ENCODE results near the gene HELLS. TPM values are rescaled to one million over a fixed set of nuclear protein-coding genes. Genes with fewer than 3 reads are reported as not detected.

Gene HELLS
- total RNA-seq, 1 donor from 2014 or later: 102 TPM

GRCh38 chr10:94614558-94614957, 69.0 kb downstream of the HELLS start:
- Mint-ChIP-seq H3K9me3 (peaks cover 5% of the 10 kb centered on the region), H3K4me3 (no peak overlapping the region), H3K36me3 (peaks cover 15% of the 10 kb centered on the region), H3K4me1 (ENCODE audit: unreplicated experiment) (peaks cover 11% of the 10 kb centered on the region), H3K27me3 (no peaks in the 10 kb centered on the region), H3K27ac (no peak overlapping the region)
- TF ChIP-seq CTCF (conservative IDR thresholded peaks at IDR 0.05): no peak
- no peak for DNase-seq (ENCODE audit: extremely low spot score, unreplicated experiment)

GRCh38 chr10:94617389-94617944, 71.9 kb downstream of the HELLS start:
- Mint-ChIP-seq H3K9me3 (peaks cover 5% of the 10 kb centered on the region), H3K4me1 (ENCODE audit: unreplicated experiment) (peaks cover 11% of the 10 kb centered on the region), H3K4me3 (no peak overlapping the region), H3K27me3 (no peaks in the 10 kb centered on the region), H3K27ac (no peak overlapping the region), H3K36me3 (peaks cover 5% of the 10 kb centered on the region)
- TF ChIP-seq CTCF (conservative IDR thresholded peaks at IDR 0.05): no peak
- no peak for DNase-seq (ENCODE audit: extremely low spot score, unreplicated experiment)

- no peaks in the 10 kb centered on the region for H3K27me3 Mint-ChIP-seq
- H3K27ac Mint-ChIP-seq: no peak overlapping the region
- no peak overlapping the region for H3K4me3 Mint-ChIP-seq
- no peaks in the 10 kb centered on the region for H3K9me3 Mint-ChIP-seq
- H3K4me1 Mint-ChIP-seq (ENCODE audit: unreplicated experiment): peaks cover 3% of the 10 kb centered on the region
- DNase-seq (ENCODE audit: extremely low spot score, unreplicated experiment): no peak
- no peak for TF ChIP-seq CTCF (conservative IDR thresholded peaks at IDR 0.05)
- no peaks in the 10 kb centered on the region for H3K36me3 Mint-ChIP-seq
Measured at GRCh38 chr10:94622666-94623205, 77.1 kb downstream of the HELLS start.

- no peak for DNase-seq (ENCODE audit: extremely low spot score, unreplicated experiment)
- H3K27me3 Mint-ChIP-seq: no peaks in the 10 kb centered on the region
- TF ChIP-seq CTCF (conservative IDR thresholded peaks at IDR 0.05): no peak
- peaks cover 7% of the 10 kb centered on the region for H3K4me1 Mint-ChIP-seq (ENCODE audit: unreplicated experiment)
- no peaks in the 10 kb centered on the region for H3K36me3 Mint-ChIP-seq
- no peak overlapping the region for H3K4me3 Mint-ChIP-seq
- H3K9me3 Mint-ChIP-seq: no peaks in the 10 kb centered on the region
- H3K27ac Mint-ChIP-seq: no peak overlapping the region
Measured at GRCh38 chr10:94623572-94623971, 78.0 kb downstream of the HELLS start.

GRCh38 chr10:94626476-94626875, 80.9 kb downstream of the HELLS start:
- H3K27ac Mint-ChIP-seq: no peak overlapping the region
- H3K36me3 Mint-ChIP-seq: no peaks in the 10 kb centered on the region
- H3K9me3 Mint-ChIP-seq: no peaks in the 10 kb centered on the region
- no peak for DNase-seq (ENCODE audit: extremely low spot score, unreplicated experiment)
- no peak for TF ChIP-seq CTCF (conservative IDR thresholded peaks at IDR 0.05)
- H3K4me3 Mint-ChIP-seq: no peak overlapping the region
- H3K27me3 Mint-ChIP-seq: no peaks in the 10 kb centered on the region
- peaks cover 7% of the 10 kb centered on the region for H3K4me1 Mint-ChIP-seq (ENCODE audit: unreplicated experiment)
